HepG2 (cell line): ENCODE measurements around the gene MTA3. TPM values are rescaled to one million over a fixed set of nuclear protein-coding genes. Genes with fewer than 3 reads are reported as not detected.
A peak's percentile ranks its signal among the peaks of the same experiment; 100 is the strongest.

Experiments used
- ATAC-seq: fragments of 200-7000 bp; cut with Tn5 transposase; 3 replicates; pipeline ENCODE4 v1.9.1; 2020; ENCODE audit warnings: mild to moderate bottlenecking, moderate library complexity
- BruUV-seq: library from RNA; stranded (reverse); fragments of 400-500 nt; replicated peaks from 2 replicates; lab custom pipeline; 2021; lab: Mats Ljungman, UMichigan
- CTCF ChIA-PET: fragments of 300-600 bp; formaldehyde crosslinking; extraction: SDS; loops from one replicate; lab custom pipeline; 2021; ENCODE audit warnings: low total read pairs, inconsistent platforms, low intra/inter-chr PET ratio; lab: Yijun Ruan, JAX
- POLR2A ChIA-PET: fragments of 350-600 bp; sonication (Branson Sonifier 250); formaldehyde crosslinking; loops from one replicate; lab custom pipeline; 2020; ENCODE audit warnings: antibody characterized with exemption, inconsistent platforms; lab: Yijun Ruan, JAX
- DNase-seq: peaks from one replicate; pipeline ENCODE4 v3.0.0-alpha.2; 2015; ENCODE audit warnings: low spot score
- FAIRE-seq: peaks from 3 replicates; lab custom pipeline; 2011; peaks lifted over from hg19 to GRCh38; lab: Jason Lieb, UNC
- H2AFZ ChIP-seq: one replicate; pipeline ENCODE4 v1.6.1; 2011; ENCODE audit warnings: low read length, inconsistent platforms
- H3K27ac ChIP-seq: fragments of 300-600 bp; 3 replicates; pipeline ENCODE4 v1.8.0; 2011; ENCODE audit warnings: mixed run types, mild to moderate bottlenecking, mixed read lengths, low read length, inconsistent platforms; ENCODE audit not compliant: insufficient read depth; ENCODE audit errors: extremely low read length
- H3K27me3 ChIP-seq, 2 experiments: fragments of 200-600 bp in 1 of 2; 2 replicates in 1 of 2; 3 replicates in 1 of 2; pipeline versions ENCODE4 v1.6.0 to v1.8.0; 2011; ENCODE audit warnings: low read length in 2 of 2, mild to moderate bottlenecking in 2 of 2, moderate library complexity in 2 of 2, inconsistent platforms in 1 of 2; ENCODE audit not compliant: insufficient read depth in 2 of 2, control insufficient read depth in 1 of 2
- H3K36me3 ChIP-seq, 2 experiments: fragments of 200-600 bp in 1 of 2; replicated peaks in 1 of 2; 2 replicates in 1 of 2; 3 replicates in 1 of 2; pipeline versions ENCODE4 v1.5.1 to v1.8.0; 2011; ENCODE audit warnings: low read length in 2 of 2, inconsistent platforms in 1 of 2; ENCODE audit not compliant: insufficient read depth in 2 of 2, control insufficient read depth in 1 of 2
- H3K4me1 ChIP-seq: 2 replicates; pipeline ENCODE4 v1.5.1; 2012; ENCODE audit warnings: low read length, inconsistent platforms; ENCODE audit not compliant: insufficient read depth
- H3K4me2 ChIP-seq: 2 replicates; pipeline ENCODE4 v1.6.0; 2011; ENCODE audit warnings: low read depth, low read length, inconsistent platforms
- H3K4me3 ChIP-seq, 3 experiments: fragments of 200-600 bp in 1 of 3; sonication (generic), shearing (Covaris generic) in 1 of 3; replicated peaks in 1 of 3; 2 replicates each; pipeline ENCODE4 v1.5.1; 2011 to 2016; ENCODE audit warnings: low read length in 3 of 3, inconsistent platforms in 2 of 3, low read depth in 2 of 3, mild to moderate bottlenecking in 2 of 3, control low read depth in 1 of 3, mixed read lengths in 1 of 3; ENCODE audit not compliant: insufficient read depth in 1 of 3
- H3K79me2 ChIP-seq: one replicate; pipeline ENCODE4 v1.6.1; 2011; ENCODE audit warnings: low read length, inconsistent platforms; ENCODE audit not compliant: insufficient read depth
- H3K9ac ChIP-seq: 2 replicates; pipeline ENCODE4 v1.6.0; 2011; ENCODE audit warnings: mild to moderate bottlenecking, low read depth, low read length, inconsistent platforms; ENCODE audit not compliant: insufficient read depth
- H3K9me3 ChIP-seq: 2 replicates; pipeline ENCODE4 v1.5.1; 2012; ENCODE audit warnings: mild to moderate bottlenecking, low read length
- H4K20me1 ChIP-seq: 2 replicates; pipeline ENCODE4 v1.6.0; 2011; ENCODE audit warnings: inconsistent platforms, mild to moderate bottlenecking, low read length, moderate library complexity; ENCODE audit not compliant: insufficient read depth
- HOXA5 ChIP-seq: sonication (generic); formaldehyde crosslinking; IDR thresholded peaks from 2 replicates; pipeline ENCODE4 v1.4.0; 2020; ENCODE audit warnings: missing genetic modification reagents
- MXD4 ChIP-seq: IDR thresholded peaks from 2 replicates; pipeline ENCODE4 v1.6.1; 2016; ENCODE audit warnings: mild to moderate bottlenecking, missing biosample characterization, missing genetic modification reagents
- POLR2A ChIP-seq, 2 experiments: IDR thresholded peaks; 2 replicates each; pipeline ENCODE4 v1.6.1; 2011; ENCODE audit warnings: low read depth in 2 of 2, low read length in 2 of 2, mild to moderate bottlenecking in 1 of 2, moderate library complexity in 1 of 2; ENCODE audit not compliant: insufficient read depth in 1 of 2
- SALL2 ChIP-seq: sonication (generic); formaldehyde crosslinking; IDR thresholded peaks from 2 replicates; pipeline ENCODE4 v1.8.1; 2023; ENCODE audit warnings: mild to moderate bottlenecking, missing genetic modification reagents, inconsistent platforms
- ZNF274 ChIP-seq: sonication (generic); formaldehyde crosslinking; IDR thresholded peaks from 2 replicates; pipeline ENCODE4 v1.5.1; 2020; ENCODE audit warnings: mild to moderate bottlenecking, missing genetic modification reagents
- WGBS: methylation state at CpG from one replicate; pipeline ENCODE4 v1.1.6; 2017; ENCODE audit warnings: low lambda C conversion rate; 5-methylcytosine and 5-hydroxymethylcytosine counted together
- in situ Hi-C: cut with HindIII; loops from 2 replicates; pipeline ENCODE4 v1.10.0; 2017; ENCODE audit warnings: low pct_unique_long_range_greater_than_20kb; ENCODE audit not compliant: extremely low pct_ligation_motif_present
- intact Hi-C: fragments of 100-400 bp; cut with micrococcal nuclease; formaldehyde crosslinking; loops from one replicate; pipeline ENCODE4 v1.10.0; 2022; ENCODE audit not compliant: unreplicated experiment
- polyA plus RNA-seq, 8 experiments: library from polyadenylated mRNA; depleted of rRNA in 3 of 8; stranded (reverse) in 7 of 8; unstranded in 1 of 8; fragments of >200 nt; fragmentation: Illumina TruSeq in 4 of 8; extraction: Trizol in 4 of 8; gene quantifications; 2 replicates each; pipeline versions ENCODE4 v1.2.1 to v1.2.3, GENCODE V29; 2011 to 2016; ENCODE audit warnings: low read depth in 4 of 8, missing spikeins in 1 of 8, mixed read lengths in 1 of 8; ENCODE audit not compliant: insufficient read depth in 1 of 8
- total RNA-seq, 5 experiments: library from RNA; depleted of rRNA; stranded (reverse); fragments of >200 nt; fragmentation: Illumina TruSeq; extraction: Trizol; gene quantifications; 2 replicates each; pipeline ENCODE4 v1.2.3, GENCODE V29; 2016; ENCODE audit warnings: low read depth in 1 of 5
- TF ChIP-seq, protein P1 (sequence below): sonication (generic); formaldehyde crosslinking; IDR thresholded peaks from 2 replicates; pipeline ENCODE4 v1.8.1; 2022; ENCODE audit warnings: low read depth, mild to moderate bottlenecking, missing genetic modification reagents

MTA3 gene
- total and polyA plus RNA-seq, 2 of the 13 experiments (the other 11 are each of a cell fraction or from before 2014, with no cell fraction given), result 48.8 to 77.8 TPM

DNA sequence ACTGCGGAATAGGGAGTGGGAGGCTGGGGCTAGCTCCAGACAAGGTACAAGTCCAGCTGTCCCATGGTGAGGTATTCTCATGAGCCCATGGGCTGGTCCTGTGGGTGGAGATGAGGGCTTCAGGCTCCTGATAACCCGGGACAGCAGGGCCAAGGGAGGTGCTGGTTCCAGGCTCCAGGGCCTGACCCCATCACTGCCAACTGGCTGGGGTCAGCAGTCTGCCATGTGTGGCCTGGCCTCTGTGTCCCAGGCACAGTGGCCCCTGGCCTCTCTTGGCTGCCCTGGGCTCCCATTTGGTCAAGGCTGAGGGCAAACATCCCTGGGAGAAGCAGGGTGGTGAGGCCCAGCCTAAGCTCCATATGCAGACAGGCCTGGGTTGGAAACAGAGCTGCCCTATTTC, 196.5 kb downstream of the MTA3 start:
- H3K4me3 ChIP-seq, result no peak overlapping the region
- CTCF ChIA-PET, result no interaction called here
- in situ Hi-C loops (no loop called here), intact Hi-C loops (no loop called here)
- DNase-seq, result no peak
- no peaks in the 10 kb centered on the region for H3K9me3 ChIP-seq
- no peak overlapping the region for H2AFZ ChIP-seq
- H3K36me3 ChIP-seq, result peaks cover 0 to 1% of the 10 kb centered on the region in 2 experiments; a peak in 3 of 5 replicates
- no peaks in the 10 kb centered on the region for H3K4me1 ChIP-seq
- POLR2A ChIA-PET, result no interaction called here
- H3K27me3 ChIP-seq, result no peaks in the 10 kb centered on the region
- H3K9ac ChIP-seq, result no peak overlapping the region
- no peaks in the 10 kb centered on the region for H3K79me2 ChIP-seq
- WGBS, result 93% methylated on average over 2 of the region's 2 CpGs
- no peak for TF ChIP-seq SALL2 (CRISPR knock-in tag)
- TF ChIP-seq, protein P1, sequence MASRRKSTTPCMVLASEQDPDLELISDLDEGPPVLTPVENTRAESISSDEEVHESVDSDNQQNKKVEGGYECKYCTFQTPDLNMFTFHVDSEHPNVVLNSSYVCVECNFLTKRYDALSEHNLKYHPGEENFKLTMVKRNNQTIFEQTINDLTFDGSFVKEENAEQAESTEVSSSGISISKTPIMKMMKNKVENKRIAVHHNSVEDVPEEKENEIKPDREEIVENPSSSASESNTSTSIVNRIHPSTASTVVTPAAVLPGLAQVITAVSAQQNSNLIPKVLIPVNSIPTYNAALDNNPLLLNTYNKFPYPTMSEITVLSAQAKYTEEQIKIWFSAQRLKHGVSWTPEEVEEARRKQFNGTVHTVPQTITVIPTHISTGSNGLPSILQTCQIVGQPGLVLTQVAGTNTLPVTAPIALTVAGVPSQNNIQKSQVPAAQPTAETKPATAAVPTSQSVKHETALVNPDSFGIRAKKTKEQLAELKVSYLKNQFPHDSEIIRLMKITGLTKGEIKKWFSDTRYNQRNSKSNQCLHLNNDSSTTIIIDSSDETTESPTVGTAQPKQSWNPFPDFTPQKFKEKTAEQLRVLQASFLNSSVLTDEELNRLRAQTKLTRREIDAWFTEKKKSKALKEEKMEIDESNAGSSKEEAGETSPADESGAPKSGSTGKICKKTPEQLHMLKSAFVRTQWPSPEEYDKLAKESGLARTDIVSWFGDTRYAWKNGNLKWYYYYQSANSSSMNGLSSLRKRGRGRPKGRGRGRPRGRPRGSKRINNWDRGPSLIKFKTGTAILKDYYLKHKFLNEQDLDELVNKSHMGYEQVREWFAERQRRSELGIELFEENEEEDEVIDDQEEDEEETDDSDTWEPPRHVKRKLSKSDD (CRISPR knock-in tag), result 0 out of 2 replicates have a peak, but pooled peaks have one; percentile 3
- 0 out of 2 replicates have a peak, but pooled peaks have one; percentile 39 for TF ChIP-seq ZNF274 (CRISPR knock-in tag)
- H3K4me2 ChIP-seq, result no peak overlapping the region
- no TSS peak for BruUV-seq
- no peak for FAIRE-seq
- no peak for ATAC-seq
- no peaks in the 10 kb centered on the region for H4K20me1 ChIP-seq
- H3K27ac ChIP-seq, result no peak overlapping the region

DNA sequence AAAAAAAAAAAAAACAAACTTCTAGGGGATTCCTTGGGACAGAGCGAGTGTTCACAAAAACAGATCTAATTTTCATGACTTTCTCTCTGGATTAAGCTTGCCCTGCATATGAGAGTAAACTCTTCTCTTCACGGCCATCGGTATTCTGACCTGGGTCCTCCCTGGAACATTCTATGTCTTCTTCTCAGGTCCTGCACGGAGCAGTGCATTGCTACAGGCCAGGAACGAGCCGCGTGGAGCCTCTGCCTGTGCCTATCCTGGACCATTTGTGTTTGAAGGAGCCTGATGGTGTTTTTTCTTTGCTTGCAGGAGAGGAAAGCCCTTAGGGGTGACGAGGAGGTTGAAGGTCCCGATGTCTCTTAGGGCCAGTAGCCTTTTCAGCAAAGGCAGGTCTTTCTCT, 197.3 kb downstream of the MTA3 start:
- in situ Hi-C loops, result no loop called here
- no peak overlapping the region for H3K27ac ChIP-seq
- no peak overlapping the region for H3K9ac ChIP-seq
- no peak overlapping the region for H2AFZ ChIP-seq
- no peaks in the 10 kb centered on the region for H3K27me3 ChIP-seq
- ChIA-PET POLR2A (no interaction called here), CTCF (no interaction called here)
- H3K9me3 ChIP-seq, result no peaks in the 10 kb centered on the region
- no peaks in the 10 kb centered on the region for H4K20me1 ChIP-seq
- TF ChIP-seq POLR2A (IDR thresholded peaks at IDR 0.05; ENCODE audit: insufficient read depth in 1 of 2, low read depth in 2 of 2, low read length in 2 of 2) (0 out of 4 replicates have a peak, but pooled peaks of 1 of the 2 experiments have one; percentile 9), MXD4 (no peak), HOXA5 (CRISPR knock-in tag) (no peak)
- peaks cover 0 to 1% of the 10 kb centered on the region in 2 experiments; a peak in 3 of 5 replicates for H3K36me3 ChIP-seq
- WGBS, result 97% methylated on average over 9 of the region's 9 CpGs
- H3K4me1 ChIP-seq, result no peaks in the 10 kb centered on the region
- no peak overlapping the region for H3K4me2 ChIP-seq
- H3K79me2 ChIP-seq, result no peaks in the 10 kb centered on the region
- H3K4me3 ChIP-seq, result no peak overlapping the region
- DNase-seq, result no peak
- intact Hi-C loops, result no loop called here
- no peak for FAIRE-seq
- ATAC-seq, result no peak
- no TSS peak for BruUV-seq
